Endodermal cell (in vitro differentiated cells): ENCODE measurements around the gene SERPING1. TPM values are rescaled to one million over a fixed set of nuclear protein-coding genes. Genes with fewer than 3 reads are reported as not detected.

Experiments
- DNase-seq: peaks from one replicate; pipeline ENCODE4 v3.0.0-alpha.2; 2017
- H3K27ac ChIP-seq: 2 replicates; pipeline ENCODE4 v1.5.1; 2013; ENCODE audit warnings: mild to moderate bottlenecking, low read depth, low read length, moderate library complexity
- H3K27me3 ChIP-seq: 2 replicates; pipeline ENCODE4 v1.6.1; 2013; ENCODE audit warnings: mild to moderate bottlenecking, low read length, moderate library complexity; ENCODE audit not compliant: insufficient read depth, control insufficient read depth, poor library complexity, severe bottlenecking
- H3K36me3 ChIP-seq: 2 replicates; pipeline ENCODE4 v1.7.0; 2013; ENCODE audit warnings: mild to moderate bottlenecking, low read length, moderate library complexity; ENCODE audit not compliant: control insufficient read depth, insufficient read depth
- H3K4me1 ChIP-seq: one replicate; pipeline ENCODE4 v1.7.0; 2013; ENCODE audit warnings: low read length; ENCODE audit not compliant: control insufficient read depth, insufficient read depth
- H3K4me3 ChIP-seq: 2 replicates; pipeline ENCODE4 v1.5.1; 2013; ENCODE audit warnings: mild to moderate bottlenecking, low read length, moderate library complexity
- H3K9ac ChIP-seq: 2 replicates; pipeline ENCODE4 v1.6.1; 2013; ENCODE audit warnings: mild to moderate bottlenecking, low read length, moderate library complexity; ENCODE audit not compliant: poor library complexity, severe bottlenecking; ENCODE audit errors: extremely low read depth
- H3K9me3 ChIP-seq: 2 replicates; pipeline ENCODE4 v1.6.1; 2013; ENCODE audit warnings: mild to moderate bottlenecking, low read length, moderate library complexity; ENCODE audit not compliant: control insufficient read depth
- H3K27ac Mint-ChIP-seq: 2 replicates; pipeline ENCODE4 v1.8.0; 2020; ENCODE audit warnings: mixed read lengths
- H3K27me3 Mint-ChIP-seq: 2 replicates; pipeline ENCODE4 v1.8.0; 2021; ENCODE audit warnings: mild to moderate bottlenecking, mixed read lengths; ENCODE audit not compliant: insufficient read depth
- H3K36me3 Mint-ChIP-seq: 2 replicates; pipeline ENCODE4 v1.8.0; 2020; ENCODE audit warnings: low read depth, mixed read lengths
- H3K4me1 Mint-ChIP-seq: 2 replicates; pipeline ENCODE4 v1.8.0; 2020; ENCODE audit warnings: mixed read lengths
- H3K4me3 Mint-ChIP-seq: 2 replicates; pipeline ENCODE4 v1.8.0; 2020; ENCODE audit warnings: mild to moderate bottlenecking, moderate library complexity, mixed read lengths
- H3K9me3 Mint-ChIP-seq: 2 replicates; pipeline ENCODE4 v1.8.0; 2020; ENCODE audit warnings: mild to moderate bottlenecking, mixed read lengths
- CTCF ChIP-seq: fragments of 200-600 bp; sonication (generic); conservative IDR thresholded peaks from 2 replicates; pipeline ENCODE4 v1.5.0; 2021; ENCODE audit warnings: antibody characterized with exemption, mild to moderate bottlenecking
- WGBS, 2 experiments: methylation state at CpG; one replicate each; pipeline versions ENCODE4 v1.1.5 to v1.1.7; 2013; ENCODE audit warnings: missing lambda C conversion rate in 2 of 2, mixed read lengths in 1 of 2; ENCODE audit not compliant: insufficient coverage in 1 of 2, insufficient read length in 1 of 2; 5-methylcytosine and 5-hydroxymethylcytosine counted together
- total RNA-seq, 2 donors: library from RNA; stranded (reverse); fragmentation: NEBNext Ultra II Directional in 1 of 2; extraction: Animal tissue kit (Norgen Biotek cat#: 25700) in 1 of 2; gene quantifications; 2 replicates in 1 of 2; 3 replicates in 1 of 2; pipeline ENCODE4 v1.2.1, GENCODE V29; 2021

SERPING1 gene
- total RNA-seq, 2 donors from 2014 or later, result 67.8 to 73.5 TPM

DNA sequence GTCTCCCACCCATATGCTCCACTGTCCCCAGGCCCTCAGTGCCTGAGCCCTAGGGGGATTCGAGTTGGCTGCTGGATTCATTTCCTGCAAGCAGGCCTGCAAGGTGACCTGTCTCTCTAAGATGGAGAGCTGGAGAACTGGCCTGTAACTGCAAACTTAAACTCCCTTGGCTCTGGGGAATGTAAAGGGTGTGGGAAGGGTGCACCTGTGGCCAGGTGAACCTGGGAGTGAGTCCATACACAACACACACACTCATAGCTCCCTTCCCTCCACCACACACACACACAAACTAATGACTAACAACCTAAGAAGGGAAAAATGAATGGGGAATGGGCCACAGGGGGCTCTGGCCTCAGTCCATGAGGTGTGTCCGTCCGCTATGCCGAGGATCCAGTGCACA lies 45.5 kb upstream of the SERPING1 start:
- DNase-seq, result no peak
- 93 to 94% methylated on average over 3 to 4 of the region's 4 CpGs for WGBS, 2 experiments
- no peak overlapping the region for H3K4me3 ChIP-seq

GRCh38 chr11:57552479-57552878 lies 45.0 kb upstream of the SERPING1 start:
- Mint-ChIP-seq H3K9me3 (no peaks in the 10 kb centered on the region), H3K36me3 (no peaks in the 10 kb centered on the region)
- peaks cover 8% of the 10 kb centered on the region for H3K4me1 ChIP-seq

More for the DNA sequence above, 45.5 kb upstream of the SERPING1 start:
- peak overlapping the region; percentile 55 for H3K27ac Mint-ChIP-seq
- no peaks in the 10 kb centered on the region for H3K9me3 Mint-ChIP-seq
- Histone ChIP-seq H3K4me1 (peaks cover 8% of the 10 kb centered on the region), H3K9ac (no peak overlapping the region), H3K27me3 (no peaks in the 10 kb centered on the region), H3K27ac (no peak overlapping the region), H3K36me3 (no peaks in the 10 kb centered on the region), H3K9me3 (no peaks in the 10 kb centered on the region)
- H3K4me1 Mint-ChIP-seq, result peaks cover 19% of the 10 kb centered on the region
- no peak overlapping the region for H3K4me3 Mint-ChIP-seq
- no peaks in the 10 kb centered on the region for H3K36me3 Mint-ChIP-seq
- no peak for TF ChIP-seq CTCF
- no peaks in the 10 kb centered on the region for H3K27me3 Mint-ChIP-seq

DNA sequence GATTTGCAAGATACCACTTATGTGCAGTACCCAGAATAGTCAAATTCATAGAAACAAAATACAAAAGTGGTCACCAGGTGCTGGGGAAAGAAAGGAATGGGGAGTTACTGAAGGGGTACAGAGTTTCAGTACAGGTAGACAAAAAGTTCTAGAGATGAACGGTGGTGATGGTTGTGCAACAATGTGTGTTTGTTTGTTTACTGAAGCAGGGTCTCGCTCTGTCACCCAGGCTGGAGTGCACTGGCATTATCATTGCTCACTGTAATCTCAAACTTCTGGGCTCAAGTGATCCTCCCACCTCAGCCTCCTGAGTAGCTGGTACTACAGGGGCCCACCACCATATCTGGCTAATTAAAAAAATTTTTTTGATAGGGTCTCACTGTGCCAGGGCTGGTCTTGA lies 42.1 kb upstream of the SERPING1 start:
- H3K4me3 Mint-ChIP-seq, result no peak overlapping the region
- H3K36me3 ChIP-seq, result no peaks in the 10 kb centered on the region
- peaks cover 9% of the 10 kb centered on the region for H3K4me1 Mint-ChIP-seq
- no peaks in the 10 kb centered on the region for H3K27me3 ChIP-seq
- WGBS, 2 experiments, result 92 to 100% methylated on average over 1 to 2 of the region's 2 CpGs
- H3K4me1 ChIP-seq, result peaks cover 4% of the 10 kb centered on the region
- no peak overlapping the region for H3K4me3 ChIP-seq
- DNase-seq, result no peak
- H3K9ac ChIP-seq, result no peak overlapping the region
- no peak for TF ChIP-seq CTCF
- no peaks in the 10 kb centered on the region for H3K27me3 Mint-ChIP-seq
- H3K9me3 Mint-ChIP-seq, result no peaks in the 10 kb centered on the region
- H3K27ac ChIP-seq, result no peak overlapping the region
- no peak overlapping the region for H3K27ac Mint-ChIP-seq
- H3K9me3 ChIP-seq, result no peaks in the 10 kb centered on the region
- no peaks in the 10 kb centered on the region for H3K36me3 Mint-ChIP-seq

More at GRCh38 chr11:57552479-57552878, 45.0 kb upstream of the SERPING1 start:
- Histone ChIP-seq H3K4me3 (no peak overlapping the region), H3K27ac (no peak overlapping the region), H3K36me3 (no peaks in the 10 kb centered on the region), H3K9me3 (no peaks in the 10 kb centered on the region), H3K27me3 (no peaks in the 10 kb centered on the region), H3K9ac (no peak overlapping the region)
- Mint-ChIP-seq H3K27ac (peak overlapping the region; percentile 55), H3K4me1 (peaks cover 14% of the 10 kb centered on the region), H3K4me3 (no peak overlapping the region), H3K27me3 (no peaks in the 10 kb centered on the region)
- no peak for TF ChIP-seq CTCF
- WGBS, 2 experiments, result 92% methylated on average over 5 of the region's 5 CpGs; no CpG with 5 or more reads in 1 of the 2 experiments
- DNase-seq, result no peak
